ENCODE results near the gene SPNS2.

- no peak for TF ChIP-seq POLR2A (IDR thresholded peaks at IDR 0.05)
- no peak for TF ChIP-seq CTCF (IDR thresholded peaks at IDR 0.05)
These were observed 31.0 kb downstream of the SPNS2 start for GRCh38 chr17:4529533-4530152.
